ENCODE measurements around the gene C1orf210.

C1orf210 gene

DNA sequence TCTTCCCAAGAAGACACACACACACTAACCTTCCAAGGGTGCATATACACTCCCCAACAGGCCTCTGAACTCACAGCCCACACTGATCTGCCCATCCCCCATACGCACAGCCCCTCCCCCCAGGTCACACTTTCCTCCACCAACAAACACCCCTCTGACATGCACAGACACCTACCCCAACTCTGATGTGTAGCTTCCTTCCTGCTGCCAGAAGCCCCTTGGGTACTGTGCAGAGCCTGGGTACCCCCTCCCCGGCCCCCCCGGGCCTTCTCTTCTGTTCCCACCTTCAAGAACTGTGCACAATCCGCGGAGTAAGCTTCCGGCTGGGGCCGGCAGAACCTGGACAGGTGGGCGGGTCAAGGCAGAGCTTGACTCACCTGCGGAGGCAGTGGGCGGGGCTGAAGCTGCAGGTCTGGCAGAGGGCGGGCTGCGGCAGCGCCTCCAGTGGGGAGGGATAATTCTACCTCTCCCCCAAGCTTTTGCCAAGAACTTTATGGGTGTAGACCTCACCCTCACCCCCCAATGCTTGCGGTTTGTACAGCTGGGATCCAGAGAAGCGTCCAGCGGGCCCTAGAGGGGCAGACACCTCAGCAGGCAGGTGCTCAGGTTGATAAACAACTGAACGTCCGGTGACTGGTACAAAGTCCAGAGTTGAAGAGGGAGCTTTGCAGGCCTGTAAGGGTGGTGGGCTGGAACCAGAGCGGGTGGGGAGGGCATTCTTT lies at the start of gene C1orf210:
C1orf210 (minus strand) TSS at position 313 of the 722 bp plus-strand sequence. CDS start 2,311 bp downstream, outside the sequence.
- no peak for DNase-seq (ENCODE audit: low read depth in 1 of 2, low spot score in 1 of 2)

DNA sequence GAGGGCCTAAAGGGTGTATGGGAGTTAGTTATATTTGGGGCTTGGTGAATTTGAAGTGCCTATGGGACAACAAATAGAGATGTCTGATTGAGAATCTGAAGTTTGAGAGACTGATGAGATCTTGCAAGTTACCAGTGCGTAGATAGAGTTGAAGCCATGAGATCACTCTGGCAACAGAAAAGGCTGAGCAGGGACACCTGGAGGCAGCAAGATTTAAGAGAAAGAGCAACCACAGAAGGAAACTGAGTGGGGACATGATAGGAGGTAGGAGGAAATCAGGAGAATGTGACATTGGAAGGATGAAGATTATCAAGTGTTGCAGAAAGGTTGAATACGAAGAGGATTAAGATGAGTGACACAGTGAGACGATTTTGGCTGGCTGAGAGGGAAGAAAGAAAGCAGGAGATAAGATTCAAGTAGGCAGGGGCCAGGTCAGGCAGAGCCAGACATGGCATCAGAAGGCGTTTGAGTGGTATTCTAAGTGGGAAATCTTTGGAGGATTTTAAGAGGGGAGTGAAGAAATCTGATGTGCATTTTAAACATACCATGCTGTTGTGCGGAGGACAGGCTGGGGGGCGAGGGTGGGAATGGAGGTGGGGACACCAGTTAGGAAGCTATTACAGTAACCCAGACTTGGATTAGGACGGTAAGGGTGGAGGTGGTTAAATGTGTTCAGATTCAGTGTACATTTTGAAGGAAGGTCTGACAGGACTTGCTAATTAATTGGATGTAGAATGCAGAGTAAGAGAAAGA lies 49.2 kb upstream of the C1orf210 start:
- DNase-seq (ENCODE audit: low read depth in 1 of 2, low spot score in 1 of 2) = no peak

DNA sequence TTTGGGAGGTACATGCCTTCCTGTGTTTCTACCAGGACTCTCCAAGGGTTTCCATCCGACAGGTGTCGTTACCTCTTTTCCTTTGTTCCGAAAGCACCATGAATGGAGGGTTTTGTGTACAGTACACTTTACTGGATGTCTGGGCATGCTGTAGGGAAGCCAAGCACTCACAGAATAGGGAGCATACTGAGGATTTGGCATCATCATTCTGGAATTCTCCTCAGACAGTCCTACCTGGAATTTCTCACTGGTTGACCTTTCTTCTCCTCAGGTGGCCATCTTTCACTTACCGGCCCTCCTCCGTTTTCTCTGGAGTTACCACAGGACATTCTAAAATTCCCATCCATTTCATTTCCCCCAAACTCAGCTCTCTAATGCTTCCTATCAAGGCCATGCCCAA lies 46.3 kb upstream of the C1orf210 start:
- no peak for DNase-seq (ENCODE audit: low read depth in 1 of 2, low spot score in 1 of 2)

DNA sequence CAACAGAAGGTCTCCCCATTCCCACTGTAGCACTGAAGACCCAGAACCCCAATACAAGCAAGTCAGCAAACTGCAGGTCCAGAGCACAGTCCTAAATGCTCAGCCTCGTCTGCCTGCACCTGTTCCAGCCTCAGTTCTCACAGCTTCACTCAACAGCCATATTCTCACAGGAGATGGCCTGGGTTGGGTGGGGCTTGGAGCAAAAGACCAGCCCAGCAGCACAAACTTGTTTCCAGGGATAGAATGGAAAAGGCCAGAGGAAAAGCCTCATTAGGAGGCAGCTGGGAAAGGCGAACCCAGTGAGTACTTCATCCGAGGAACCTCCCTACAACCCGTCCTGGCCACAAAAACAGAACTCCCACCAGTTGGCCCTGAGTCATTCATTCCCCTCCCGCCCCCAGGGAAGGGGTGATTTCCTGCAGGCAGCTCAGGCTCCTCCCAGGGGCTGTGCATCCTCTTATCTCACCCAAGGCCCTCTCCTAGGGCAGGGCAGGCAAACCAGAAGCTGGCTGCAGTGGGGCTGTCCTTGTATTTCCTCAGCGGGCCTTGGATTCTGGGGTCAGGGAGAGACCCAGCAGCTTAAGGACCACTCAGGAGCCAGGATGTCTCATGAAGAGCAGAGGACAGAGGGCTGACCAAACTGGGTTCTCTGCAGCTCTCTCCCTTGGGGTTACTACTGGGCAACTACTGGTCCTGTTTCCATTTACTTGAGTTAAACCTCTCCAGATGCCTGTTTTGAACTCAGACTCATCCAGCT lies 44.8 kb upstream of the C1orf210 start:
- DNase-seq (ENCODE audit: low read depth in 1 of 2, low spot score in 1 of 2) = peak in 1 of 2 donors; percentile 7

DNA sequence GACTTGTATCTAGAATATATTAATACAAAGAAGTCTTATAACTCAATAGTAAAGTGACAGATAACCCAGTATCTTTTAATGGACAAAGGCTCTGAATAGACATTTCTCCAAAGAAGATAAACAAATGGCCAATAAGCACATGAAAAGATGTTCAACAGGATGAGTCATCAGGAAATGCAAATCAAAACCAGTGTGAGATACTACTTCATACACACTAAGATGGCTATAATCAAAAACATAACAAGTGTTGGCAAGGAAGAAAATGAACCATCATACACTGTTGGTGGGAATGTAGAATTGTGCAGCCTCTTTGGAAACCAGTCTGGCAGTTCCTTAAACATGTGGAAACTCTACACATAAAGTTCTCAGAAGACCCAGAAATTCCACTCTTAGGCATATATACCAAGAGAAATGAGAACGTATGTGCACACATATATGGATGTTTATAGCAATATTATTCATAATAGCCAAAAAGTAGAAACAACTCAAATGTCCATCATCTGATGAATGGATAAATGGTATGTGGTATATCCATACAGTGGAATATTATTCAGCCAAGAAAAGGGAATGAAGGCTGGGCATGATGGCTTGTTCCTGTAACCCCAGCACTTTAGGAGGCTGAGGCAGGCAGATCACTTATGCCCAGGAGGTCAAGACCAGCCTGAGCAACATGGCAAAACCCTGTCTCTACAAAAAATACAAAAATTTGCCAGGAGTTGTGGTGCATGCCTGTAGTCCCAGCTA lies 42.3 kb upstream of the C1orf210 start:
- DNase-seq (ENCODE audit: low read depth in 1 of 2, low spot score in 1 of 2) = no peak

DNA sequence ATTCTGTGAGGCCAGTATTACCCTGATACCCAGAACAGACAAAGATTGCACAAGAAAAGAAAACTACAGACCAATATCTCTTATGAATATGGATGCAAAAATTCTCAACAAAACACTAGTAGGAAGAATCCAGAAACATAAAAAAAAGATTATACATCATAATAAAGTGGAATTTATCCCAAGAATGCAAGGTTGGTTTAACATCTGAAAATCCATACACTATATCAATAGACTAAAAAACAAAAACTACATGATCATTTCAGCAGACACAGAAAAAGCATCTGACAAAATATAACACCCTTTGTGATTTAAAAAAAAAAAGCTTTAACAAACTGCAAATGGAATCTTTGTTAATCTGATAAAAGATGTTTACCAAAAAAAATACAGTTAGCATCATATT lies 40.0 kb upstream of the C1orf210 start:
- DNase-seq (ENCODE audit: low read depth in 1 of 2, low spot score in 1 of 2) = no peak

DNA sequence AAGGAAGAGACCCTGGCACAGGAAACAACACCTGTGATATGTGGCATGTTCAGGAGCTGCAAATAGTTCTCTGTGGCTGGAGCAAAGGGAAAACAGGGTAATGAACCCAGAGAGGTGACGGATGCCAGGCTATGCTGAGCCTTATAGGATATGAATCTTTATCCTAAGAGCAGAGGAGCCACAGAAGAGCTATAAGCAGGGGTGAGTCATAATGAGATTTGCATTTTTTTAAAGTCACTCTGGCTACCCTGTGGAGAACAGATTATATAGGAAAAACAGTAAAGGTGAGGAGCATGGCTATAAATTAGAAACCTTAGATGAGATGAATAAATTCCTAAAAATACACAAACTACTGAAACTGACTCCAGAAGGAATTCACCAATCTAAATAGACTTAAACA lies 39.4 kb upstream of the C1orf210 start:
- no peak for DNase-seq (ENCODE audit: low read depth in 1 of 2, low spot score in 1 of 2)

DNA sequence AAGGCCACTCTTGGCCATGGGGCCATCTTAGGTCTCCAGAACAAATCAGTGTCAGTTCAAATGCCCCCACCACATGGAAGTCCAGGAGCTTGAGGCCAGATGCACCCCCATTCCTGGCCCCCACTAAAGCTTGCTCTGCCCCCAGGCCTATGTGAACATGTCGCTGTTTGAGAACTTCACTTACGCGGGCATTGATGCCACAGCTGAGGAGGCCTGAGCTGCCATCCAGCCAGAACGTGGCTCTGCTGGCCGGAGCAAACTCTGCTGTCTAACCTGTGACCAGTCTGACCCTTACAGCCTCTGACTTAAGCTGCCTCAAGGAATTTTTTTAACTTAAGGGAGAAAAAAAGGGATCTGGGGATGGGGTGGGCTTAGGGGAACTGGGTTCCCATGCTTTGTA lies 37.1 kb upstream of the C1orf210 start:
- no peak for DNase-seq (ENCODE audit: low read depth in 1 of 2, low spot score in 1 of 2)

DNA sequence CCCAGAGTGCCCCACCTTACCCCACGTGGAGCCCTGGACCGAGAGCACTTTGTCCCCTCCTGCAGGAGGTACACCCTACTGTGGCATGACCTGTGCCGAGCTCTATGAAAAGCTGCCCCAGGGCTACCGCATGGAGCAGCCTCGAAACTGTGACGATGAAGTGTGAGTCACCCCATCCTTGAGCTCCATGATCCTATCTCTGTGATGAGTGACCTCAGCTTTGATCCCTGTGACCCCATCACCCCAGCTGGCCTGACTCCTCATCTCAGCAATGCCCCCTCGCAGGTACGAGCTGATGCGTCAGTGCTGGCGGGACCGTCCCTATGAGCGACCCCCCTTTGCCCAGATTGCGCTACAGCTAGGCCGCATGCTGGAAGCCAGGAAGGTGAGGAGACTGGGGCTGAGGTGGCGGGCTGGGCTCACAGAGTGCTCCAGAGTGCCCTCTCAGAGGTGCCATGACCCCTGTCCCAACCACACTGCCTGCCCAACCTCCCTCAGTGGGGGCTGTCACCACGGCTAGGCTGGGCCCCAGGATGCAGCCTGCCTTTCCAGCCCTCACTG lies 36.0 kb upstream of the C1orf210 start:
- no peak for DNase-seq (ENCODE audit: low read depth in 1 of 2, low spot score in 1 of 2)

DNA sequence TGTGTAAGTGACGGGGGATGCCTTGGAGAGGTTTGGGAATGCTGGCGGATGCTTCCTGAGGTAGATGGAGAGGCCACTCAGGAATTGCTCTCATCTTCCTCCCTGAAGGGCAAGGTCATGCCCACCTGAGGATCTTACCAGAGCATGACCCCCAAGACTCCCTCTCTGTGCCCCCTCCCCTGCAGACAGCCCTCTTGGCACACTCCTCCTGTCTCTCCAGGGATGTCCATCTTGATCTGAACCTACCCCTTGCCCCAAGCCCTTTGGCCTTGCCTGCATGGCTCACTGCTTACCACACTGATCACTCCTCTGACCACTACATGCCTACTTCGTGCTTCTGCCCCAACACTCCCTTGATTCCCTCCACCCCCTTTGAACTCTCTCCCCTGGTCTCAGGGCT lies 34.4 kb upstream of the C1orf210 start:
- DNase-seq (ENCODE audit: low read depth in 1 of 2, low spot score in 1 of 2) = no peak

DNA sequence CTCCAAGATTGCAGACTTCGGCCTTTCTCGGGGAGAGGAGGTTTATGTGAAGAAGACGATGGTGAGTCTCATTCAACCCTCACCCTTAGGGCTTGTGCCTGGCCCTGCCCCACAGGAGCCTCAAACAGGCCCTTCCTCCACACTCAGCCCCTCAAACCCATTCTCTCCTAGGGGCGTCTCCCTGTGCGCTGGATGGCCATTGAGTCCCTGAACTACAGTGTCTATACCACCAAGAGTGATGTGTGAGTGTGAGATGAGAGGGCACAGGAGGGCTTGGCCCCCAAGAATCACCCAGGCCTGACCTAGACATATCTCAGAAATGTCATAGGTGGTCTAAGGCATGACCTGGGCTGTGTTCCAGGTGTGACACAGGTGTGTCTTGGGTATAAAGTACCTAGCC lies 33.9 kb upstream of the C1orf210 start:
- DNase-seq (ENCODE audit: low read depth in 1 of 2, low spot score in 1 of 2) = no peak

DNA sequence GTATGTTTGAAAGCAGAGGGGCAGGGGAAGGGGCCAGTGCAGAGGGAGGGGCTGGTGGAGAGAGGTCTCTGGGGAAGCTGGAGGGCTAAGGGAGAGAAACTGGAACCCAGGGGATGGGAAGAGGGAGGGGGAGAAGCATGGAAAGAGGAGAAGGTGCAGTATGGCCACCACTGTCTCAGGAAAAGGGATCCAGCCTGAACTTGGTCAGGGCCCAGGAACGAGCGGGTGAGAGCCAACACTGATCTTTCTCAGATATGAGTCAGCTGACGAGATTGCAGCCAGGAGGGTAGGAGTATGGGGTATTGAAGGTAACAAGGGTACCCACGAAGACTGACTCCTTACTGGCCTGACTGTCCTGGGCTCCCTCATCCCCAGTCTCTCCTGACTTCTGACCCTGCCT lies 33.5 kb upstream of the C1orf210 start:
- no peak for DNase-seq (ENCODE audit: low read depth in 1 of 2, low spot score in 1 of 2)

DNA sequence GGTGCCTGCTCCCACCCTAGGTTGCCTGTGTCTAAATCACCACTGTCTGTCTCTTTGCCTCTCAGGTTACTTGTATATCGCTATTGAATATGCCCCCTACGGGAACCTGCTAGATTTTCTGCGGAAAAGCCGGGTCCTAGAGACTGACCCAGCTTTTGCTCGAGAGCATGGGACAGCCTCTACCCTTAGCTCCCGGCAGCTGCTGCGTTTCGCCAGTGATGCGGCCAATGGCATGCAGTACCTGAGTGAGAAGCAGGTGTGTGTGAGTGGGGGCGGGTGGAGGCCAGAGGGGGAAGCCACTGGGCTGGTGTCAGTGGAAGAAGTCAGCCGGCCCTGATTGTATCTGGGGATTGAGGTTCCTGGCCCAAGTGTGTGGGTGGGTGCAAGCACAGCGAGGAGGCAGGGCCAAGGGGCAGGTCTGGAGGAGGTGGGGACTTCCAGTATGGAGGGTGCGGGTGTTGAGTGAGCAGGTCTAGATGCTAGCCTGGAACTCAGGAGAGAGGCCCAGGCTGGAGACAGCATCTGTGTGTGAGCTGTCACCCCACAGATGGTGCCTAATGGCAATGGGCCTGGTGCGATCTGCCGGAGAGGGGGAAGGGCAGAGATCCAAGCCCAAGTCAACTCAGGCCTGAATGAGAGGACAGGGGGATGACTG lies 32.6 kb upstream of the C1orf210 start:
- DNase-seq (ENCODE audit: low read depth in 1 of 2, low spot score in 1 of 2) = no peak

DNA sequence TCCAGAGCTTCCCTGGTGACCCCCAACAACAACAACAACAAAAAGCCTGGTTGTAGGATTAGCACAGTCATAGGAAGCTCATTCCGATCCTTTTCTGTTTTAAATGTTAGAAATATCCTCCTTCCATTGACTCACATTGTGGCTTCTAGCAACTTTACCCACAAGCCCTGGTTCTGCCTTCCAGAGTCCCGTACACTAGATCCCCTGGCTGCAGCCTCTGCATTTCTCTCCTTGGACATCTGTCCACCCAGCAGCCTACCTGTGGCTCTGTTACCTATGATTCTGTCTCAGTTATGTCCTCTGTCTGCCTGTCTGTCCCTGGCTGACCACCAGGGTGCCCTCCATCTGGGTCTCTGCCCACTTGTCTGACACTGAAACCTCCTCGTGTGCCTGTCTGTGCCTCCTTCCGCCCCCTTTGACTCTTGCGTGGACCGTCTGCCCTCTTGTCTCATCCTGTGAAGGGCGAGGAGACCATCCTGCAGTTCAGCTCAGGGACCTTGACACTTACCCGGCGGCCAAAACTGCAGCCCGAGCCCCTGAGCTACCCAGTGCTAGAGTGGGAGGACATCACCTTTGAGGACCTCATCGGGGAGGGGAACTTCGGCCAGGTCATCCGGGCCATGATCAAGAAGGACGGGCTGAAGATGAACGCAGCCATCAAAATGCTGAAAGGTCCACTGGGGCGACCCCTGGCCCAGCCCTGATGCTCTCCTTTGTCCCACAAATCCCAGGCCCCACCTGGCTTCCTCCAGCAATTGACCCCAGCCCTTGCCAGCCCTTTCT lies 31.5 kb upstream of the C1orf210 start:
- no peak for DNase-seq (ENCODE audit: low read depth in 1 of 2, low spot score in 1 of 2)

DNA sequence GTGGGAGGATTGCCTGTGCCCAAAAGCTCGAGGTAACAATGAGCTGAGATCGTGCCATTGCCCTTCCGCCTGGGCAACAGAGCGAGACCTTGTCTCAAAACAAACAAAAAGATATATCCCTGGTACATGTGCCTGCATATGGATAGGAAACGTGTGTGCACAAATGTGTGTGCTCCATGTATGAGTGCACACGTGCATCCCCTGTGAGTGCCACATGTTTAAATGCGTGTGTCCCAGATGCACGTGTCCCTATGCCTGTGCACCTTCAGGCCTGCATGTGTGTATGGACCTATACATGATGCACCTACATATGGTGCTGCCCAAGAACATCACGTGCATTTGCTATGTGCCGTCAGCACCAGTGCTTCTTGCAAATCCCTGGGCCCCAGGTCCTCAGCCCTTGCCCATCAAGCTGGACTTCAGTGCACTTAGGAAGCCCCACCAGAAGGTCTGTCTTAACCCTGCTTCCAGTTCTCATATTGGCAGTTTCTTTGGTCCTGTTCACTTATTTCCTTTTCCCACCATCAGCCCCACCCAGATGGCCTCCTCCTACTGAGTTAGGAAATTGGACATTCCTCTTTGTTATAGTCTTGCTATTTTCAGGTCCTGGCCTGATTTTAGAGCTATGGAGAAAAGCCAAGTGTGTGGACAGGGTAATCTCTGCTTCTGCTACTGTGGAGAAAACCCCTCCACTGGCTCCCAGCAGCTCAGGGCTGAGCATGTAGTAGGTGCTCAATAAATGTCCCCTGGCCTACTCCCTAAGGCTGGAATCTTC lies 30.8 kb upstream of the C1orf210 start:
- DNase-seq (ENCODE audit: low read depth in 1 of 2, low spot score in 1 of 2) = no peak

DNA sequence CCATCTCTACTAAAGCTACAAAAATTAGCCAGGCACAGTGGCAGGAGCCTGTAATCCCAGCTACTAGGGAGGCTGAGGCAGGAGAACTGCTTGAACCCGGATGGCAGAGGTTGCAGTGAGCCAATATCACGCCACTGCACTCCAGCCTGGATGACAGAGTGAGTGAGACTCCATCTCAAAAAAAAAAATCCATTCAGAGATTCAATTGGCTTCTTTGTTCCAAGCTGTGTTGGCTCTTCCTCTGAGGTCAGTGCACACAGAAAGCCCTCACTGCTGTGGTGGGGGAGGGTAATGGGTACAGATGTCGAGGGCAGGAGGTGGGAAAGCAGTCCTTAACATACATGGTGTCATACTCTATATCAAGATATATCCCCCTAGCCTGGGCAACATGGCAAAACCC lies 30.1 kb upstream of the C1orf210 start:
- no peak for DNase-seq (ENCODE audit: low read depth in 1 of 2, low spot score in 1 of 2)

DNA sequence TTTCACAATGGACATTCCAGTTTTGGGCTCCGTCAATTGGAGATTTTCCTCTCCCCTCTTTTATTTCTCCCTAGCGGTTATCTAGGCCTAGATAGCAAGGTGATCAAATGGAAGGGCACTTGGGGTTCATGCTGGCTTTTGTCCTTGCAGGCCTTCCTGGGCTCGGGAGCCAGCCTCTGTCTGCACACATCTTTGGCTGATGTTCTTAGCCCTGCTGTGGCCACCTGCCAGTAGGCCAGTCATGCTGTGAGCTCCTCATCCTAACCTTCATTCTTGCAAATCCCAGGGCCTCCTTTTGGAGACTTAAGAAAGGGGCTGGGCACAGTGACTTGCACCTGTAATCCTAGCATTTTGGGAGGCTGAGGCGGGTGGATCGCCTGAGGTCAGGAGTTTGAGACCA lies 28.9 kb upstream of the C1orf210 start:
- no peak for DNase-seq (ENCODE audit: low read depth in 1 of 2, low spot score in 1 of 2)

DNA sequence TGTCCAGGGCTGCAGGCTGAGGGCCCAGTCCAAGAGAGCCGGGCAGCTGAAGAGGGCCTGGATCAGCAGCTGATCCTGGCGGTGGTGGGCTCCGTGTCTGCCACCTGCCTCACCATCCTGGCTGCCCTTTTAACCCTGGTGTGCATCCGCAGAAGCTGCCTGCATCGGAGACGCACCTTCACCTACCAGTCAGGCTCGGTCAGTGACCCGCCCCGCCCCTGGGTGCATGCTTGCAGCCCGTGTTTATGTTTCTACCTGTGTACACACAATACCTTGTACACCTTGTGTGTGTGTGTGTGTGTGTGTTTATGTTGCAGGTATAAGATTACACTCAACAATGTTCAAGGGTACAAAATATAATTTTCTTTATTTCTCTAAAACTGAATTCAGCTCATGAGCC lies 28.4 kb upstream of the C1orf210 start:
- DNase-seq (ENCODE audit: low read depth in 1 of 2, low spot score in 1 of 2) = no peak
